Erythroblast (primary cell): ENCODE results near the gene GALNT16.

Experiments used
- GATA1 ChIP-seq: IDR thresholded peaks from 2 replicates; pipeline ENCODE4 v1.6.1; 2011; ENCODE audit warnings: low read depth, mild to moderate bottlenecking, control low read depth, low read length, moderate library complexity
- POLR2A ChIP-seq: IDR thresholded peaks from 2 replicates; pipeline ENCODE4 v1.6.1; 2011; ENCODE audit warnings: mild to moderate bottlenecking, low read length

GRCh38 chr14:69263364-69263763, 3.4 kb downstream of the GALNT16 start:
- no peak for TF ChIP-seq POLR2A
- no peak for TF ChIP-seq GATA1
